HG03354 (cell line): ENCODE measurements around the gene VEPH1.
A peak's percentile ranks its signal among the peaks of the same experiment; 100 is the strongest.

Experiments
- ATAC-seq: cut with Tn5 transposase; IDR thresholded peaks from one replicate; pipeline ENCODE4 v1.9.1; 2021; ENCODE audit warnings: mild to moderate bottlenecking; ENCODE audit not compliant: unreplicated experiment, poor library complexity, severe bottlenecking

VEPH1 gene

GRCh38 chr3:157248590-157249422, 254.4 kb downstream of the VEPH1 start:
- no peak for ATAC-seq

GRCh38 chr3:157247391-157247790, 255.8 kb downstream of the VEPH1 start:
- no peak for ATAC-seq

DNA sequence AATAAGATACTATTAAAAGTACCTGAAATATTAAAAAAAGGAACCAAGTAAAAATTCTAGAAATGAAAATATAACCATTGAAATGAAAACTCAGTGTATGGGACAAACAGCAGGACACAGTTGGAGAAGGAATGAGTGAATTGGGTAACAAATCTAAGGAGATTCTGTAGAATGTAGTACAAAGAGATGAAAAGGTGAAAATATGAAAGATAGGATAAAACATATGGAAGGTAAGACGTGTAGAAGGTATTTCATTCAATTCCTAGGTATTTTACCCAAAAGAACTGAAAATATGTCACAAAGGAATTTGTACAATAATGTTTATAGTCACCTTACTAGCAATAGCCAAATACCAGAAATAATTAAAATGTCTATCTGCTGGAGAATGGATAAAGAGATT, 260.4 kb downstream of the VEPH1 start:
- no peak for ATAC-seq

DNA sequence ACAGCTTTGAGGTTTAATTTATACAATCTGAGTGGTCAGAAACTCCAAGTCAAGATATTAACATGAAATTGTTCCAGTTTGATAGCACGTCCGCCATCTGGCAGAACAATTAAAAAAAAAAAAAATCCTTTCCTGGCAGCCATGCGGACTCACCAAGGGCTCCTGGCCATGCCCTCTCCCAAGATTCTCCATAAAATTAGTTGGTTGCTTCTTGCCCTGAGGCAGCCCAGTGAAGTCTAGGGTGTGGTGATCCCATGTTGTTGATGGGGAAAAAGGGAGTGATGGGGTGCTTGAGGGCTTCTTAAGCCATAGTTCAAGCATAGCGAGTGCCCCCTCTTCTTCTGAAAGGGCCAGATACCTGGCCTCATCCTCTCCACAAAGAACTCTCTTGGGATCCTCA, 261.6 kb downstream of the VEPH1 start:
- no peak for ATAC-seq

DNA sequence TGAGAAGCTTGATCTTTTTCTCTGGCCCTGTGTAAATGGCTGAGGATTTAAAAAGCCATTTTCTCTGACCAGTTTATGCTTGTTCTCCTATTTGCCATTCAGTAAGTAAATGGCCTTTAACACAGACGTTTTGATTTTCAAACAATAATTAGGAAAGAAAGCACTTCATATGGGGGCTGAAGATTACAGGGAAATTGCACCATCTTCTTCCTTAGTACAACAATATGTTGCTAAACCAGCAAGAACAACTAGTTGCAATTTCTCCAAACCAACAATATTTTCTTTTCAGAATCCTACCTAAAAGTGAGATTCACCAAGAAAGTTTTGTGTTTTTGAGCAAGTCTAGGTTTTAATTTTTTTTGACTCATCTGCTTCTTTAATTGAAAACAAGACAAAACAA, 262.8 kb downstream of the VEPH1 start:
- ATAC-seq: no peak

DNA sequence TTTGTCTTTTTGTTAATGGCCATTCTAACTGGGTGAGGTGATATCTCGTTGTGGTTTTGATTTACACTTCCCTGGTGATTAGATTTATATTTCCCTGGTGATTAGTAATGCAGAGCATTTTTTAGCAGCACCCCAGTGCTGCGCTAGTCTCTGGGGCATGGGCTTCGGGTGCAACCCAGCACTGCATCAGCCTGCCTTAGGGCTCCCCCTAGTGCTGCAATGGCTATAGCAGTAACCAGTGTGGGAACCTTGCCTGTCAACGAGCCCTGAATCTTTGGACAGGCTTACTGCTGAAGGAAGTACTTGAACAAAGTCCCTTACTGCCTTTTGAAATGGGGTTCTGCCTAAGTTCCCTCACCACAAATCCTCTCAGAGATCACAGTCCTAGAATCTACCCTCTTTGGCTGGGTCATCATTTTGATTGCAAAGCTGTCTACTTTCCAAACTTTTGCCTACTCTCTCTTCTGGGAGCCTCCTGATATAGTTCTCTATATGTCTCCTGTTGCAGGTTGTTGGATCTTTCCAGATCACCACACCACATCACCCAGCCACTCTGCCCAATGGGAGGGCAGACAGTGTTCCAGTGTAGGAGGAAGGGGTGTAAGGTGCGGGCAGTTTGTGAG, 264.0 kb downstream of the VEPH1 start:
- peak; percentile 100 for ATAC-seq

GRCh38 chr3:157238457-157238856, 264.8 kb downstream of the VEPH1 start:
- no peak for ATAC-seq

GRCh38 chr3:157237886-157238285, 265.3 kb downstream of the VEPH1 start:
- ATAC-seq: no peak

GRCh38 chr3:157235291-157235690, 267.9 kb downstream of the VEPH1 start:
- no peak for ATAC-seq

GRCh38 chr3:157233923-157234322, 269.3 kb downstream of the VEPH1 start:
- ATAC-seq: no peak

DNA sequence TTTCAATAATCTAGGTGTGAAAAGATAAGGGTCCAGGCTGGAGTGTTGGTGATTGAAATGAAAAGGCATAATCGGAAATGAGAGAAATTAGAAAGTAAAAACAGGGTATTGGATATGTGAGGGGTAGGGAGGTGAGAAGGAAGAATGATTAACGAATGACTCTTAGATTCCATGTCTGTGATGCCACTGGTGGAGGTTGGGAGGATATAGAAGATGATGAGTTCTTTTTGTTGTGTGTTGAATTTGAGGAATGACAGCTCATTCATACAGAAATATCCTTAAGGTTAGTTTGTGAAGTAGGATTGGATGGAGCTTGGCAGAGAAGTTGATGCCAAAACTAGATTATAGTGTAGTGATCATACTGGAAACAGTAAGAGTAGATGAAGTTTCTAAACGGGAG, 271.1 kb downstream of the VEPH1 start:
- no peak for ATAC-seq

DNA sequence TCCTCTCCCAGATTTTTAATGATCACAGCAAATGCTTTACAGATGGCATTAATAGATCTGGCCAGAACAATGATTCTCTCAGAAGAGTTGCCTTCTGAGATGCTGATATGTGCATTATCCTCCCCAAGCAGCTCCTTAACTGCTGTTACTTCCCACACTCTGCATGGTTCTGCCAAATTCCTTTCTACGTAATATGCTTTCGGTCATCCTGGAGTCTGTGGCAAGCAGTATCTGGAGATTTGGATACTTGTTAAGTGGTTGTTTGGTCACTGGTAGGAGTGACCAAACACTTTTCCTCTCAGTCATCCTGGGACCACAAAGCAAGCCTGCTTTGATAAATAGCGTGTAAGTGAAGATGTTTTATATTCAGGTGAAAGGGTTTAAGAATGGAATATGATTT, 272.1 kb downstream of the VEPH1 start:
- no peak for ATAC-seq

- no peak for ATAC-seq
These were observed 276.9 kb downstream of the VEPH1 start for GRCh38 chr3:157226173-157226847.

- ATAC-seq: no peak
These were observed 278.2 kb downstream of the VEPH1 start for GRCh38 chr3:157225001-157225400.

DNA sequence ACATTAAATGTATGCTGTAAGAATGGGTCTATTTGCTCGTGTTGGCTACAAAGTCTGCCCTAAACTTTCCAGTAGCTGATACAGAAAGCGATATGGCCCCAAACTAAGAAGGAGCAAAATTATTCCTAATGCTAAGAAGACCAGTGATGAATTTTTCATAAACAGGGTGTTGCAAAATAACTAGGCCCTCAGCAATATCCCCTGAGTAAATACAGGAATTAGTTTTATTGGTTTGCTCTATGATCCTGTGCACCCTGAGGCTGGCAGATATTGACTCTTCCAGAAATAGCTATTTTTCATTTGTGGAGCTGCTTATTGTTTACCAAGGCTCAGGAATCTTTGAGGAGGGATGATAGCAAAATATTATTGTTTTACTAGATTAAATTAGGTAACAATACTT, 282.3 kb downstream of the VEPH1 start:
- no peak for ATAC-seq

GRCh38 chr3:157220211-157220610, 283.0 kb downstream of the VEPH1 start:
- ATAC-seq: no peak

DNA sequence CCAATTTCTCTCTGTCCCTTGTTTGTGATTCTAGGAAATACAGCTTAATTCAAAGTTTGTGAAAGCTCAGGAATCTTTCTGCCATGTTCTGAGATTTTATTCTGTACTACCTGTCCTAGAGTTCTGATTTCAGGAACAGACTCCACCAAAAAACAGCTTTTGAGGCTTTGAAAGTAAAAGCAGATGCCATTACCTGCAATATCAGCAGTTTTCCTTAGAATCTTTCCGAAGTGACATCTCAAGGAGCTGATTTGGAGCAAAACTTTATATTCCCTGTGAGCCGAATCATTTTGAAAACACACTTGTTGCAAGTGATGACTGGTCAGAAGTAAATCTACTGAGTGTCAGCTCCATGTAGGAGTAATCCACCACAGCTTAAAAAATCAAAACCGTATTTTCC, 284.0 kb downstream of the VEPH1 start:
- ATAC-seq: no peak
